DMS53 treated with DMSO at 0.1 percent for 48 hours (cell line): ENCODE measurements around the gene RHOD.

Experiments used
- DNase-seq: peaks from one replicate; lab custom pipeline; 2025; ENCODE audit not compliant: unreplicated experiment; lab: John Stamatoyannopoulos, UW

The RHOD gene

DNA sequence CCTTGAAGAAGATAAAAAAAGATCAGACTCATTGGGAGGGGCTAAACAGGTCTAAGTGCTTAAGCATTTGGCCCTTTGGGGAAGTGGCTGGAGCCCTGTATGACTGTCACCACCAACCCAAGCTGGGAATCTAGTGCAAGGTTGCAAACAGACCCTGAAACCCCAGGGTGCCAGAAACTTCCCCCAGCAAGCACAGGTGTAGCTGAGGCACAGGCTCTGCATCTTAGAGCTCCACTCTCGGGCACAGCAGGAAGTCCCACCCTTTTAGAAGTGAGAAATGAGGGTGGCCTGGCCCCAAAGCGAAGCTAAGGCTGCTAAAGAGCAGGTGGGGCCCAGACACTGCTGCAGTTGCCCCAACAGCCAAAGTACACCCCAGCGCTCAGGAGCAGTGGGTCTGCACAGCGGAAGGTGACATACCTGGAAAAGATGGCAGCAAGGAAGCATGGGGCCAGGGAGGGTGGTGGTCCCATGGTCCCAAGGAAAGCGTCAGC lies 56.6 kb downstream of the RHOD start:
- no peak for DNase-seq

GRCh38 chr11:67114275-67114896 lies 57.7 kb downstream of the RHOD start:
- no peak for DNase-seq

DNA sequence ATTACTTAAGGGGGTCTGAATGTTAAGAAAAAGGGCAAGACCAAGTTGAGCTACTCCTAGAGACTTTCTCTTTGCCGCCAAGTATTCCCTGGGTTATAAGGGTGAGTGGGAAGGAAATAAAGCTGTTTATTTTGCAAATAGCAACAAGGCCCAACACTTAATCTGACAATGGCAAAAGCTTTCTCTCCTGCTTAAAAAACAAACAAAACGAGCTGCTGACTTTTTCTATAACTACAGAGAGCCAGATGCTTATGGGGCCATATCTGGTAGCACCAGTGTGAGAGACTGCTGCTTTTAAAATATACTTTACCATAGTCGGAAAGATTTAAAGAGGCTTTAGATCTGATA lies 60.1 kb downstream of the RHOD start:
- no peak for DNase-seq

DNA sequence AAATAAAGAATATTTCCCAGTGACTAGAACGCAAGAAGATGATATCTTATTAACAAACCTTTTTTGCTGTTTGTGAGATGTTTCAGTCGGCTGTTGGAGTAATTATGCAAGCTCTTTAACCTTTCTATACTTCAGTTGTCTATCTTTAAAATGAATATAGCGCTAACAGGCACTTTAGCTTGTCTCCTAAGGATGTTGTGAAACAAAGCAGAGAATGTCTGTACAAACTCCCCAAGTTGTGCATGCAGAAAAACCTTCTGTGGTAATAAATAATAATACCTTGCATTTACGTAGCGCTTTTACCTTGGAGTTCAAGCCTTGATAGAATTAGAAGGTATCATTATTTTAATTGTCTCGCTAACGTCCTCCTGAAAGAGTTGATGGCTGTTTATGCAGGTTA lies 60.5 kb downstream of the RHOD start:
- DNase-seq = no peak

DNA sequence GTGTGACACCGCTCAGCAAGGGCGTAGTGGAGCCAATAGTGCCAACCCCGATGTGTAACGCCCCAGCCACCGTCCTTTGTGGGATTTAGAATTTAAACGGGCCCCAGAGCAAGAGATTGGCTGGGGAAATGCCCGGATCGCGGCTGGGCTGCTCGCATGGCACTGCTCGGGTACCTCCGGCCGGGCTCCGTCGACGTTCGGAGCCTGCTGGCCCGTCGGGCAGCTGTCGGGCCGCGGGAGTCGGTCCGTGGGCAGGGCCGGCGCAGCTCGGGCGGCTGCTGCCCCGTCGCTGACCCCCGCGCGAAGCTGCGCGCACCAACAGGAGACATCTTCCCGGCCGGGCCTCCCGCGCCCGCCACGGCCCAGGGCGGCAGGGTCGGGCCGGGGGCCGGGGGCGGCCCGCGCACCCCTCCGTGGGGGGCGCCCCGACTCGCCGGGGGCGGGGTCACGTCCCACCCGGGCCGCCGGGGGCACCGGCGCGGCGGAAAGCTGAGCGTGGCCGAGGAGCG lies 61.1 kb downstream of the RHOD start:
- no peak for DNase-seq

DNA sequence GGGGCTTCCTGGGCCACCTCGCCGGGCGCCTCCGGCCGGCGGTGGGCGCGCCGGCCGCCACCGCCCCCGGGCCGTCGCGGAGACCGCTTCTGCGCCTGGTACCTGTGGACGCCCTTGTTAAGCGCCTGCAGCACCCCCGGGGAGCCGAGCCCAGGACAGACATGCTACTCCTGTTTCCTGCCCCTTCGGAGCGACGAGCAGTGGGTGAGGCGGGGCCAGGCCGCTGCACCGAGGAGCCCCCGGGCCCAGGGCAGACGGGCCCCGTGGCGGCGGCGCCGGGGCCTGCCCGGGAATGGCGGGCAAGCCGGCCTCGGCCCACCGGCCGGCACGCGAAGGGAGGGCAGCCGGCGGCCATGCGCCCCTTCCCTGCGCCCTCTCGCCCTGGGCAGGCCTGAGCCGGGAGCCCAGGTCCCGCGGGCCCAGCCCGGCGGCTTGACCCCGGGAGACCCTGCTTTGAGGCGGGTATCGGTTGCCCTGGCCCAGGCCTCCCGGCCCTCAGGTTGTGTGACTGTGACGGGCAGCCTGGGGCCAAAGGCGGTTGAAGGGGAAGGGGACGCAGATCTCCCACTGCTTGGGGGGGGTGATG lies 61.6 kb downstream of the RHOD start:
- no peak for DNase-seq

DNA sequence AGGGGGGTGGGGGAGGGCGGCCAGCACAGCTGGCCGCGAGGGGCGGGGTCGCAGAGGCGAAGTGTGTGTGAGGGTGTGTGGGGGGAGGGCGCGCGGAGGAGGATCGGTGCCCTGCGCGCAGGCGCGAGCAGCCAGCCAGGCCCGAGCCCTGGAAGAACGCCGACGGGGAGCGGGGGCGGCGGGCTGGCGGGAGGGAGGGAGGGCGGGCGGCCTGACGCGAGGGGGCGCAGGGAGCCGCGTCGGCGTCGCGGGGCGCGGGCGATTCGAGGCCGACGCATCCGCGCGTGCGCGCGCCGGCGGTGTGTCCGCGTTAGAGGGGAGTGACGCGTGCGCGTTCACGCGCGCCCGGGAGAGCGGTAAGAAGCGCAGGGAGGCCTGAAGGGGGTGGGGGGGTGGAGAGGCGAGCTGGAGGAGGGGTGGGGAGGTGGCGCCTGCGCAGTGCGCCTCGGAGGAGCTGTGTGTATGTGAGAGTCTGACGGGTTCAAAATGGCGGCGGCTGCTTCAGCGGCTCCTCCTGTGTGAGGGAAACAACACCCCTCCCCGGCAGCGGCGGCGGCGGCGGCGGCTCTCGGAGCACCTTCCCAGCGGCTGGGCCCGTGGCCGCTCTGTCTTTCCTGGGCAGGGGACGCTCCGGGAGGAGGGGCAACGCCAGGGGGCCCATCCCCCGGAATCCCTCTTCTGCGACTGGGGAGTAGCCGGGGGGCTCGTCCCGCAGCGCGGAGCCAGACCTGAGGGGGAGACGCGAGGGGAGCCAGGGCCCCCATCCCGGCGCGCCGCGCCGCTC lies 62.3 kb downstream of the RHOD start, which contains the start of gene KDM2A:
KDM2A (plus strand) TSS at position 463 of the 784 bp plus-strand sequence. CDS start 2,054 bp downstream, outside the sequence.
- DNase-seq = peak; percentile 98

- DNase-seq = peak; percentile 15
These were observed 63.1 kb downstream of the RHOD start for GRCh38 chr11:67119585-67120391.

GRCh38 chr11:67120456-67120855 lies 63.8 kb downstream of the RHOD start:
- no peak for DNase-seq

GRCh38 chr11:67120881-67121710 lies 64.4 kb downstream of the RHOD start:
- no peak for DNase-seq
